GM12878 (cell line): Measurements from ENCODE around the gene C16orf92. TPM values are rescaled to one million over a fixed set of nuclear protein-coding genes. Genes with fewer than 3 reads are reported as not detected.
"Not testable (repeated sequence)": the region's sequence is repeated elsewhere in the genome, so short reads cannot be mapped to it uniquely, and the experiment has no call there.

Experiments used
- ATAC-seq: fragments of 200-7000 bp; cut with Tn5 transposase; 3 replicates; pipeline ENCODE4 v1.9.1; 2020; ENCODE audit warnings: mild to moderate bottlenecking, moderate library complexity
- BruUV-seq: library from RNA; stranded (reverse); fragments of 400-500 nt; replicated peaks from 2 replicates; lab custom pipeline; 2021; lab: Mats Ljungman, UMichigan
- CTCF ChIA-PET: fragments of 300-600 bp; sonication (Branson Sonifier 250); formaldehyde crosslinking; extraction: SDS; loops from one replicate; lab custom pipeline; 2021; ENCODE audit warnings: inconsistent platforms; lab: Yijun Ruan, JAX
- POLR2A ChIA-PET: fragments of 350-600 bp; formaldehyde crosslinking; extraction: SDS; loops from one replicate; lab custom pipeline; 2021; ENCODE audit warnings: inconsistent platforms; lab: Charles Lee
- RAD21 ChIA-PET: fragments of 300-600 bp; sonication (Branson Sonifier 250); formaldehyde crosslinking; loops from one replicate; lab custom pipeline; 2023; ENCODE audit warnings: antibody characterized with exemption; ENCODE audit not compliant: unreplicated experiment; lab: Charles Lee
- SMC1A ChIA-PET: fragments of 300-600 bp; sonication (Branson Sonifier 250); formaldehyde crosslinking; loops from one replicate; lab custom pipeline; 2023; ENCODE audit not compliant: unreplicated experiment, uncharacterized antibody; lab: Charles Lee
- DNase-seq: peaks from one replicate; pipeline ENCODE4 v3.0.0-alpha.2; 2011; ENCODE audit warnings: low read depth, low spot score
- FAIRE-seq: peaks from 3 replicates; lab custom pipeline; 2011; peaks lifted over from hg19 to GRCh38; lab: Jason Lieb, UNC
- H2AFZ ChIP-seq: 2 replicates; pipeline ENCODE4 v1.6.0; 2011; ENCODE audit warnings: low read depth, low read length, control low read depth; ENCODE audit not compliant: control insufficient read depth
- H3K27ac ChIP-seq: 2 replicates; pipeline ENCODE4 v1.5.1; 2011; ENCODE audit warnings: control low read depth; ENCODE audit not compliant: control insufficient read depth, insufficient read depth
- H3K27me3 ChIP-seq, 2 experiments: replicated peaks in 1 of 2; 2 replicates each; pipeline versions ENCODE4 v1.6.0 to v1.6.1; 2011; ENCODE audit warnings: low read length in 1 of 2; ENCODE audit not compliant: control insufficient read depth in 2 of 2, insufficient read depth in 2 of 2
- H3K36me3 ChIP-seq, 2 experiments: 2 replicates each; pipeline ENCODE4 v1.5.1; 2011; ENCODE audit warnings: low read length in 1 of 2; ENCODE audit not compliant: control insufficient read depth in 2 of 2, insufficient read depth in 2 of 2
- H3K4me1 ChIP-seq: 2 replicates; pipeline ENCODE4 v1.6.1; 2011; ENCODE audit warnings: mild to moderate bottlenecking, low read length, moderate library complexity, mixed read lengths; ENCODE audit not compliant: control insufficient read depth, insufficient read depth
- H3K4me2 ChIP-seq: 2 replicates; pipeline ENCODE4 v1.6.0; 2011; ENCODE audit warnings: control low read depth; ENCODE audit not compliant: control insufficient read depth, insufficient read depth
- H3K4me3 ChIP-seq: fragments of 200-600 bp; sonication (generic); 2 replicates; pipeline ENCODE4 v1.5.1; 2016
- H3K79me2 ChIP-seq: 2 replicates; pipeline ENCODE4 v1.6.0; 2011; ENCODE audit warnings: low read length; ENCODE audit not compliant: control insufficient read depth, insufficient read depth
- H3K9ac ChIP-seq: 2 replicates; pipeline ENCODE4 v1.8.0; 2011; ENCODE audit warnings: low read length, control low read depth, mixed read lengths; ENCODE audit not compliant: control insufficient read depth, insufficient read depth
- H3K9me3 ChIP-seq: replicated peaks from 3 replicates; pipeline ENCODE4 v1.5.1; 2011; ENCODE audit warnings: mild to moderate bottlenecking, low read length; ENCODE audit not compliant: control insufficient read depth, insufficient read depth
- H4K20me1 ChIP-seq: 2 replicates; pipeline ENCODE4 v1.6.0; 2011; ENCODE audit not compliant: control insufficient read depth, insufficient read depth
- BMI1 ChIP-seq: fragments of 450-650 bp; IDR thresholded peaks from 2 replicates; pipeline ENCODE4 v1.6.1; 2016; ENCODE audit warnings: mild to moderate bottlenecking, moderate library complexity, borderline replicate concordance
- HCFC1 ChIP-seq: fragments of 150-350 bp; IDR thresholded peaks from 2 replicates; pipeline ENCODE4 v1.6.1; 2014; ENCODE audit warnings: low read length
- MYC ChIP-seq: IDR thresholded peaks from 2 replicates; pipeline ENCODE4 v1.6.1; 2011; ENCODE audit warnings: mild to moderate bottlenecking, low read length, moderate library complexity, inconsistent platforms; ENCODE audit not compliant: insufficient read depth, insufficient replicate concordance, insufficient read length, severe bottlenecking
- NFIC ChIP-seq: IDR thresholded peaks from 2 replicates; pipeline ENCODE4 v1.6.1; 2012; ENCODE audit warnings: low read depth, mild to moderate bottlenecking, inconsistent platforms, low read length, moderate library complexity
- WGBS: methylation state at CpG from one replicate; pipeline ENCODE4 v1.1.6; 2016; ENCODE audit warnings: low lambda C conversion rate; ENCODE audit not compliant: insufficient replicate concordance, insufficient coverage; ENCODE audit errors: missing lambda C conversion rate; 5-methylcytosine and 5-hydroxymethylcytosine counted together
- in situ Hi-C: fragments of 300-500 bp; cut with MboI; formaldehyde crosslinking; loops from 9 replicates; pipeline ENCODE4 v1.14.3; 2018; ENCODE audit warnings: mixed read lengths
- intact Hi-C: fragments of 100-400 bp; cut with micrococcal nuclease; formaldehyde crosslinking; loops from one replicate; pipeline ENCODE4 v1.14.2; 2022; ENCODE audit not compliant: unreplicated experiment
- polyA plus RNA-seq, 11 experiments: library from polyadenylated mRNA; depleted of rRNA in 4 of 11; unstranded in 6 of 11; stranded (reverse) in 5 of 11; fragments of >200 nt; fragmentation: Nextera tagmentation in 4 of 11; fragmentation: Illumina TruSeq in 1 of 11; extraction: Ambion mirVana in 4 of 11; extraction: Trizol in 1 of 11; gene quantifications; 1 replicate in 1 of 11; 2 replicates in 10 of 11; pipeline versions ENCODE4 v1.2.1 to v1.2.3, GENCODE V29; 2011 to 2016; ENCODE audit warnings: inconsistent platforms in 2 of 11, missing spikeins in 2 of 11, low read depth in 1 of 11
- total RNA-seq, 4 experiments: library from RNA; depleted of rRNA in 3 of 4; stranded (reverse); fragments of >200 nt in 3 of 4; fragmentation: Illumina TruSeq in 1 of 4; extraction: Trizol in 1 of 4; gene quantifications; 2 replicates each; pipeline versions ENCODE4 v1.2.1 to v1.2.3, GENCODE V29; 2013 to 2021
- TF ChIP-seq, protein P1 (sequence below): fragments of 450-650 bp; conservative IDR thresholded peaks from 2 replicates; pipeline ENCODE4 v1.6.1; 2017; ENCODE audit warnings: mild to moderate bottlenecking, moderate library complexity
- TF ChIP-seq, protein P2 (sequence below): fragments of 450-650 bp; formaldehyde crosslinking; IDR thresholded peaks from 2 replicates; pipeline ENCODE4 v1.4.0; 2022; ENCODE audit warnings: mild to moderate bottlenecking, moderate library complexity
- TF ChIP-seq, protein P3 (sequence below): fragments of 450-650 bp; IDR thresholded peaks from 2 replicates; pipeline ENCODE4 v1.6.1; 2017; ENCODE audit warnings: borderline replicate concordance

The C16orf92 gene
- total and polyA plus RNA-seq, 10 of the 15 experiments (the other 5 are each of a cell fraction or from before 2014, with no cell fraction given): not detected

DNA sequence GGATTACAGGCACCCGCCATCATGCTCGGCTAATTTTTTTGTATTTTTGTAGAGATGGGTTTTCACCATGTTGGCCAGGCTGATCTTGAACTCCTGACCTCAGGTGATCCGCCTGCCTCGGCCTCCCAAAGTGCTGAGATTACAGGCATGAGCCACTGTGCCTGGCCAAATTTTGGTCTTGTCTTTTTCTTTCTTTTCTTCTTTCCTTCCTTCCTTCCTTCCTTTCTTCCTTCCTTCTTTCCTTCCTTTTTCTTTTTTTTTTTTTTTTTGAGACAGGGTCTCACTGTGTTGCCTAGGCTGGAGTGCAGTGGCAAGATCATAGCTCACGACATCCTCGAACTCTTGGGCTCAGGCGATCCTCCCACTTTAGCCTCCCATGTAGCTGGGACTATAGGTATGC is 7.5 kb upstream of the C16orf92 start:
- H3K9me3 ChIP-seq, DNase-seq, H3K4me1 ChIP-seq, H3K27ac ChIP-seq, H3K79me2 ChIP-seq, H3K4me2 ChIP-seq, H2AFZ ChIP-seq, H3K4me3 ChIP-seq, intact Hi-C loops, H3K9ac ChIP-seq, H4K20me1 ChIP-seq, FAIRE-seq, H3K27me3 ChIP-seq, H3K36me3 ChIP-seq, BruUV-seq, ATAC-seq: not testable (repeated sequence)
- ChIA-PET POLR2A (interaction anchor here (0.8 kb wide), 1 partner anchor 246 kb away, joined by 4 read pairs; no protein-coding TSS in a partner anchor), CTCF (interaction anchor here (0.8 kb wide), 1 partner anchor 194 kb away, joined by 4 read pairs; no protein-coding TSS in a partner anchor), SMC1A (interaction anchor here (0.8 kb wide), 1 partner anchor 48 kb away, joined by 3 read pairs; no protein-coding TSS in a partner anchor), RAD21 (interaction anchor here (1.1 kb wide), 1 partner anchor 16 kb away, joined by 3 read pairs; no protein-coding TSS in a partner anchor)
- WGBS: 68% methylated on average over 7 of the region's 7 CpGs
- in situ Hi-C loops: loop anchor here (25.0 kb wide), 1 partner anchor 903 kb away; no protein-coding TSS in a partner anchor

DNA sequence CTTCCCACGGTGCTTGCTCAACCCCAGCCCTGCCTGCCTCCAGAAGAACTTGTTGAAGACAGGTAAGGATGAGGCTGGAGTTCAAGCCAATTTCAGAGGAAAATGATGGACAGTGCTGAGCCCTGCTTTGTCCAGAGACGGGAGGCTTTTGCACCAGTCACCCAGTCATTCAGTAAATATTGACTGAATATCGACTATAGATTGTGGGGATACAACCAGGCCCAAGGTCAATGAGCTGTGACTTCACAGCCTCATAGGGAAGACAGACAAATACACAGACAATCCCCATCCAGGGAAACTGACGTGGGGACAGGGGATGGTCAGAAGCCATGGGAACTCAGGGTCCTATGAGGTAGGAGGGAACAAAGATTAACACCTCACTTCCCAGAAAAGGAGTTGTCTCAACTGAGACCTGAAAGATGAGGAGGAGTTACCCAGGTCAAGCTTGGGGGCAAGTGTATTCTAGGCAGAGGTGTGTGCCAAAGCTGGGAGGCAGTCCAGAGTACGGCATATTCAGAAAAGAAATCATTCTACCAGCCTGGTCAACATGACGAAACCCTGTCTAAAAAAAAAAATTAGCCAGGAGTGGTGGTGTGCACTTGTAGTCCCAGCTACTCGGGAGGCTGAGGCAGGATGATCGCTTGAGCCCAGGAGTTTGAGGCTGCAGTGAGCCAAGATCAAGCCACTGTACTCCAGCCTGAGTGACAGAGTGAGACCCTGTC is 6.3 kb upstream of the C16orf92 start:
- WGBS: 33% methylated on average over 8 of the region's 8 CpGs
- no peak overlapping the region for H3K4me3 ChIP-seq
- CTCF ChIA-PET: interaction anchor here (0.8 to 1.2 kb wide), 2 partner anchors 15 to 168 kb away, joined by 3 to 4 read pairs; no protein-coding TSS in a partner anchor
- intact Hi-C loops (no loop called here), in situ Hi-C loops (loop anchor here (25.0 kb wide), 1 partner anchor 904 kb away; no protein-coding TSS in a partner anchor)
- no peak overlapping the region for H3K4me2 ChIP-seq
- 0 out of 2 replicates have a peak, but pooled peaks cover 2% of the 10 kb centered on the region for H3K4me1 ChIP-seq
- no peaks in the 10 kb centered on the region for H4K20me1 ChIP-seq
- ATAC-seq: no peak
- no peak overlapping the region for H2AFZ ChIP-seq
- no peaks in the 10 kb centered on the region for H3K79me2 ChIP-seq
- no TSS peak for BruUV-seq
- H3K36me3 ChIP-seq: no peaks in the 10 kb centered on the region
- no peak overlapping the region for H3K9ac ChIP-seq
- H3K9me3 ChIP-seq: no peaks in the 10 kb centered on the region
- no peak for FAIRE-seq
- H3K27ac ChIP-seq: no peak overlapping the region
- RAD21 ChIA-PET: no interaction called here
- POLR2A ChIA-PET: no interaction called here
- SMC1A ChIA-PET: no interaction called here
- peaks cover 3 to 5% of the 10 kb centered on the region in 2 experiments; a peak in 3 of 4 replicates for H3K27me3 ChIP-seq
- no peak for DNase-seq
- no peak for TF ChIP-seq HCFC1
- no peak for TF ChIP-seq BMI1
- TF ChIP-seq NFIC: no peak
- TF ChIP-seq, protein P1, sequence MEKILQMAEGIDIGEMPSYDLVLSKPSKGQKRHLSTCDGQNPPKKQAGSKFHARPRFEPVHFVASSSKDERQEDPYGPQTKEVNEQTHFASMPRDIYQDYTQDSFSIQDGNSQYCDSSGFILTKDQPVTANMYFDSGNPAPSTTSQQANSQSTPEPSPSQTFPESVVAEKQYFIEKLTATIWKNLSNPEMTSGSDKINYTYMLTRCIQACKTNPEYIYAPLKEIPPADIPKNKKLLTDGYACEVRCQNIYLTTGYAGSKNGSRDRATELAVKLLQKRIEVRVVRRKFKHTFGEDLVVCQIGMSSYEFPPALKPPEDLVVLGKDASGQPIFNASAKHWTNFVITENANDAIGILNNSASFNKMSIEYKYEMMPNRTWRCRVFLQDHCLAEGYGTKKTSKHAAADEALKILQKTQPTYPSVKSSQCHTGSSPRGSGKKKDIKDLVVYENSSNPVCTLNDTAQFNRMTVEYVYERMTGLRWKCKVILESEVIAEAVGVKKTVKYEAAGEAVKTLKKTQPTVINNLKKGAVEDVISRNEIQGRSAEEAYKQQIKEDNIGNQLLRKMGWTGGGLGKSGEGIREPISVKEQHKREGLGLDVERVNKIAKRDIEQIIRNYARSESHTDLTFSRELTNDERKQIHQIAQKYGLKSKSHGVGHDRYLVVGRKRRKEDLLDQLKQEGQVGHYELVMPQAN: no peak
- TF ChIP-seq, protein P2, sequence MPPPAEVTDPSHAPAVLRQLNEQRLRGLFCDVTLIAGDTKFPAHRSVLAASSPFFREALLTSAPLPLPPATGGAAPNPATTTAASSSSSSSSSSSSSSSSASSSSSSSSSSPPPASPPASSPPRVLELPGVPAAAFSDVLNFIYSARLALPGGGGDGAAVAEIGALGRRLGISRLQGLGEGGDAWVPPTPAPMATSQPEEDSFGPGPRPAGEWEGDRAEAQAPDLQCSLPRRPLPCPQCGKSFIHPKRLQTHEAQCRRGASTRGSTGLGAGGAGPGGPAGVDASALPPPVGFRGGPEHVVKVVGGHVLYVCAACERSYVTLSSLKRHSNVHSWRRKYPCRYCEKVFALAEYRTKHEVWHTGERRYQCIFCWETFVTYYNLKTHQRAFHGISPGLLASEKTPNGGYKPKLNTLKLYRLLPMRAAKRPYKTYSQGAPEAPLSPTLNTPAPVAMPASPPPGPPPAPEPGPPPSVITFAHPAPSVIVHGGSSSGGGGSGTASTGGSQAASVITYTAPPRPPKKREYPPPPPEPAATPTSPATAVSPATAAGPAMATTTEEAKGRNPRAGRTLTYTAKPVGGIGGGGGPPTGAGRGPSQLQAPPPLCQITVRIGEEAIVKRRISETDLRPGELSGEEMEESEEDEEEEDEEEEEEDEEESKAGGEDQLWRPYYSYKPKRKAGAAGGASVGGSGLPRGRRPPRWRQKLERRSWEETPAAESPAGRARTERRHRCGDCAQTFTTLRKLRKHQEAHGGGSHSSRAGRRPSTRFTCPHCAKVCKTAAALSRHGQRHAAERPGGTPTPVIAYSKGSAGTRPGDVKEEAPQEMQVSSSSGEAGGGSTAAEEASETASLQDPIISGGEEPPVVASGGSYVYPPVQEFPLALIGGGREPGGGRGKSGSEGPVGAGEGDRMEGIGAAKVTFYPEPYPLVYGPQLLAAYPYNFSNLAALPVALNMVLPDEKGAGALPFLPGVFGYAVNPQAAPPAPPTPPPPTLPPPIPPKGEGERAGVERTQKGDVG (CRISPR knock-in tag): no peak
- TF ChIP-seq MYC: no peak
- TF ChIP-seq, protein P3, sequence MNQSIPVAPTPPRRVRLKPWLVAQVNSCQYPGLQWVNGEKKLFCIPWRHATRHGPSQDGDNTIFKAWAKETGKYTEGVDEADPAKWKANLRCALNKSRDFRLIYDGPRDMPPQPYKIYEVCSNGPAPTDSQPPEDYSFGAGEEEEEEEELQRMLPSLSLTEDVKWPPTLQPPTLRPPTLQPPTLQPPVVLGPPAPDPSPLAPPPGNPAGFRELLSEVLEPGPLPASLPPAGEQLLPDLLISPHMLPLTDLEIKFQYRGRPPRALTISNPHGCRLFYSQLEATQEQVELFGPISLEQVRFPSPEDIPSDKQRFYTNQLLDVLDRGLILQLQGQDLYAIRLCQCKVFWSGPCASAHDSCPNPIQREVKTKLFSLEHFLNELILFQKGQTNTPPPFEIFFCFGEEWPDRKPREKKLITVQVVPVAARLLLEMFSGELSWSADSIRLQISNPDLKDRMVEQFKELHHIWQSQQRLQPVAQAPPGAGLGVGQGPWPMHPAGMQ: no peak
